Measurements from ENCODE around the gene ERBIN.
"Not testable (repeated sequence)": the region's sequence is repeated elsewhere in the genome, so short reads cannot be mapped to it uniquely, and the experiment has no call there.

Gene ERBIN

GRCh38 chr5:65907135-65907534, 19.2 kb upstream of the ERBIN start:
- H3K4me3 ChIP-seq (ENCODE audit: low read length), result no peak overlapping the region
- no peak for TF ChIP-seq ZNF274 (IDR thresholded peaks at IDR 0.05; ENCODE audit: low read depth, low read length)

- no peak overlapping the region for H3K4me3 ChIP-seq (ENCODE audit: low read length)
- TF ChIP-seq ZNF274 (IDR thresholded peaks at IDR 0.05; ENCODE audit: low read depth, low read length), result no peak
Measured at GRCh38 chr5:65910711-65911110, 15.7 kb upstream of the ERBIN start.

- no peak overlapping the region for H3K4me3 ChIP-seq (ENCODE audit: low read length)
- no peak for TF ChIP-seq ZNF274 (IDR thresholded peaks at IDR 0.05; ENCODE audit: low read depth, low read length)
Measured at GRCh38 chr5:65912311-65912710, 14.1 kb upstream of the ERBIN start.

DNA sequence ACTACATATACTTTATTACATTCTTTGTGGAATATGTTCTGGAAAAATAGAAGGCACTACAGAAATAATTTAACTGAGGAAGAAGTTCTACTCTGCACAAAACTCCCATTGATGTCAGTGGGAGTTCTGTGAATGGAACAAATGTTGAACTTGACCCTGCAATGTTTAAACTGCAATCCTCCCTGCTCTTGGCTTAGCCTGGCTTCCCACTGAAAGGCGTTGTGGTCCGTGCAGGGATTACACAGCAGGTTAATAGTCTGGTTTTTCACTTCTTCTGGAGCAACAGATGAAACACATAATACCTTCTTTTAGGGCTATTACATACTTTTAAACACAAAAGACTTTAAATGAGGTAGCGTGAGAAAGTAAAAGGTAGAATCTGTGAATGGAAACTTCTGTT, 12.9 kb upstream of the ERBIN start:
- H3K4me3 ChIP-seq (ENCODE audit: low read length), result no peak overlapping the region
- no peak for TF ChIP-seq ZNF274 (IDR thresholded peaks at IDR 0.05; ENCODE audit: low read depth, low read length)

DNA sequence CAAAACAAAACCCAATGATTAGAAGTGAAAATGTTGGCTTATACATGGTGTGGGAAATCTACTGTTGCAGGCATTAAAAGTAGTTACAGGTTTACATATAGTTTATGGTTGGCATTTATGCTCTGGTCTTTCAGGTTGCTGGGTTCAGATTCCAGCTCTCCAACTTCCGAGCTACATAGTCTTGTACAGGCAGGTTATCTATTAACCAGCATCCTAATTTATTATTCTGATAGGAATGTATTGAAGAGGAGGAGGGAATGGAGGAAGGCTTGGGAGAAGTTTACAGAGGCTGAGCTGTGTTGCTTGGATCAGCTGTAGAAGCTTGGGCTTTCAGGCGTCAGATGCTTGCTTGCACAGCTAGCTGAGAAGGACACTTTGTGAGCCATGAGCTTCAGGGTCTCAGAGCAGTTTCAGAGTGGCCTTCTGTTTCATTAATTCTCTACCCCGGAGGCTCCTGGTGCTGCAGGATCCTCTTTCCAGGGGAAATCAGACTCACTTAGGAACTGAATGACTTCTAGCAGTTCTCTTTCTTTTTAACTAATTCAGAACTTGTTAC, 11.7 kb upstream of the ERBIN start:
- TF ChIP-seq ZNF274 (IDR thresholded peaks at IDR 0.05; ENCODE audit: low read depth, low read length), result no peak
- H3K4me3 ChIP-seq (ENCODE audit: low read length), result no peak overlapping the region

DNA sequence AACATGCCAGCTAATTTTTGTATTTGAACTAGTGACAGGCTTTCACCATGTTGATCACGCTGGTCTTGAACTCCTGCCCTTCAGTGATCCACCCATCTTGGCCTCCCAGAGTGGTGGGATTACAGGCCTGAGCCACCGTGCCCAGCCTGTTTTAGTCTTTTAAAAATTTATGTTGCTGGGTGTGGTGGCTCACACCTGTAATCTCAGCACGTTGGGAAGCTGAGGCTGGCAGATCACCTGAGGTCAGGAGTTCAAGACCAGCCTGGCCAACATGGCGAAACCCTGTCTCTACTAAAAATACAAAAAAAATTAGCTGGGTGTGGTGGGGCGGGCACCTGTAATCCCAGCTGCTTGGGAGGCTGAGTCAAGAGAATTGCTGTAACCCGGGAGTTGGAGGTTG, 10.7 kb upstream of the ERBIN start:
- not testable (repeated sequence) for H3K4me3 ChIP-seq (ENCODE audit: low read length)

GRCh38 chr5:65916066-65916465, 10.3 kb upstream of the ERBIN start:
- no peak for TF ChIP-seq ZNF274 (IDR thresholded peaks at IDR 0.05; ENCODE audit: low read depth, low read length)
- H3K4me3 ChIP-seq (ENCODE audit: low read length), result no peak overlapping the region

- TF ChIP-seq ZNF274 (IDR thresholded peaks at IDR 0.05; ENCODE audit: low read depth, low read length), result no peak
- no peak overlapping the region for H3K4me3 ChIP-seq (ENCODE audit: low read length)
Measured at GRCh38 chr5:65916636-65917035, 9.7 kb upstream of the ERBIN start.

DNA sequence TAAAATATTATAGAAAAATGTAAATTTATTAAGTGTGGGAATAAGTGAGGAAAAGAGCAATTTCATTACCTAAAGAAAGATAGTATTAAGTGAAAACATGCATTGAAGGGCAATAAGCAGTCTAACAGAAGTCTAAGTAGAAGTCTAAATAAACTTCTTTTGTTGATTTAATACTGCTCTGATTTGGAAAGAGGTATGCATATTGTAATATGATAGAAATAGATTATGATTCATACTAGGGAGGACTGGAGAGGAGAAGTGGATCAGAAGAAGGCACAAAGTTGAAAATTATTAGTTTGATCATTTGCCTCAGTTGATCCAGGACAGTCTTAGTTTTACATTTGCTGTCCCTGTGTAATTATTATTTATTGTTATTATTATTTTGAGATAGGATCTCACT, 6.6 kb upstream of the ERBIN start:
- no peak for TF ChIP-seq ZNF274 (IDR thresholded peaks at IDR 0.05; ENCODE audit: low read depth, low read length)
- no peak overlapping the region for H3K4me3 ChIP-seq (ENCODE audit: low read length)

- no peak overlapping the region for H3K4me3 ChIP-seq (ENCODE audit: low read length)
- TF ChIP-seq ZNF274 (IDR thresholded peaks at IDR 0.05; ENCODE audit: low read depth, low read length), result no peak
Measured at GRCh38 chr5:65923339-65923738, 3.0 kb upstream of the ERBIN start.

GRCh38 chr5:65924366-65925043, 1.9 kb upstream of the ERBIN start:
- peak overlapping the region; percentile 58; the same call in 1 of the 2 replicates for H3K4me3 ChIP-seq (ENCODE audit: low read length)
- TF ChIP-seq ZNF274 (IDR thresholded peaks at IDR 0.05; ENCODE audit: low read depth, low read length), result no peak

DNA sequence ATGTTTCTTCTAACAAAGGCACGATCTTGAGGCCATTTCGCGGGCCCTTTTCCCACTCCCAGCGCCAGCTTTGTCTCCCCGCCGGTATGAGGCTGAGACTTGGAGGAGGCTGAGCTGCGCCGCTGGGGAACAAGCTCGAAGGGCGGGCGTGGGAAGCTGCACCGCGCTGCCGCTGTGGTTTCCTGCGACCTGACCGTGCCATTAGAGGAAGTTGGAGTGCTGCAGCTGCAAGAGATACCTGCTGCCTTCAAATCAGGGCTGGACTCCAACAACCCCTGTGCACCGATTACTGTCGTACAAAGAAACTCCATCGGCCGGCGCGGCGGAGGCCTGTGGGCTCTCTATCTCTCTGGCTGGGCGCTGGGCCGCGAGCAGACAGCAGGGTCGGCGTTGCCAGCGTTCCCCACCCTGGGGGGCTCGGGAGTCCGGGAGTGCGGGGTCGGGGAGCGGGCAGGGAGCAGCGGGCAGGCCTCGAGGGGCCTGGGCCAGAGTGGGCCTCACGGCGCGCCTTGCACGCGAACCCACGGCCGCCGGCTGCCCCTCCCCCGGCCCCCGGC, 1.3 kb upstream of the ERBIN start:
- H3K4me3 ChIP-seq (ENCODE audit: low read length), result peak overlapping the region; percentile 58; the same call in 1 of the 2 replicates
- TF ChIP-seq ZNF274 (IDR thresholded peaks at IDR 0.05; ENCODE audit: low read depth, low read length), result no peak

DNA sequence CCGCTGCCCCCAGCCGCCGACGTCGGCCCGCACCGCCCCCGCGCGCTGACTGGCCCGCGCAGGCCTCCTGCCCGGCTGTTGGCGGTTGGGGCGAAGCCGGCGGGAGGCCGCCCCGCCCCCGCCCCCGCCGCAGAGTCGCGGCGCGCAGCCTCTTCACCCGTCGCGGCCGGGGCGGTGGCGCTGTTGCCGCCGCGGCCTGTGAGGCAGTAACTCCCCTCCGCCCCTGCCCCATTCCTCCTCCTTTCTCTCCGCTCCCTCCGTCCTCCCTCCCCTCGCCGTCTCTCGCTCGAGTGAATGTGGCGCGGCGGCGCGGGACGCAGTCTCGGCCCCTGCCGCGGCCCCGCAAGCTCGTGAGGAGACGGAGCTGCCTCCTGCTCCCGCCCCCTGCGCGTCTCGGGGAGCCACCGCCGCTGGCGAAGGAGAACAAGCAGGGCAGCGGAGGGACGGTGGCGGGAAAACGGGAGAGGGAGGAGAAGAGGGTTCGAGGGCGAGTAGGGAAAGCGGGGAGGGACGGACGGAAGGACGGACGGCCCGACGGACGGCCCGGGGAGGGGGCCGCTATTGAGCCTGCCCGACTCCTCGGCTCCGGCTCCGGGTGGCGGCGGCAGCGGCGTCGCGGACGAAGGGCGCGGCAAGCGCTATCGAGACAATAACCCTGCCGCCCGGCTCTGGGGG, 637 bp upstream of the ERBIN start:
- TF ChIP-seq ZNF274 (IDR thresholded peaks at IDR 0.05; ENCODE audit: low read depth, low read length), result no peak
- H3K4me3 ChIP-seq (ENCODE audit: low read length), result peak overlapping the region; percentile 99

- H3K4me3 ChIP-seq (ENCODE audit: low read length), result peak overlapping the region; percentile 99
- no peak for TF ChIP-seq ZNF274 (IDR thresholded peaks at IDR 0.05; ENCODE audit: low read depth, low read length)
Measured at GRCh38 chr5:65926893-65927292, 518 bp downstream of the ERBIN start.
